K562 treated with DMSO at 1 percent for 24 hours (cell line): ENCODE measurements around the gene HOXD13. TPM values are rescaled to one million over a fixed set of nuclear protein-coding genes. Genes with fewer than 3 reads are reported as not detected.

Experiments used
- total RNA-seq: library from RNA; unstranded; fragments of 300-600 nt; gene quantifications from 2 replicates; pipeline ENCODE4 v1.2.3, GENCODE V29; 2022; ENCODE audit warnings: low read depth; ENCODE audit not compliant: insufficient read depth

Gene HOXD13
- total RNA-seq = not detected in 2 replicates

DNA sequence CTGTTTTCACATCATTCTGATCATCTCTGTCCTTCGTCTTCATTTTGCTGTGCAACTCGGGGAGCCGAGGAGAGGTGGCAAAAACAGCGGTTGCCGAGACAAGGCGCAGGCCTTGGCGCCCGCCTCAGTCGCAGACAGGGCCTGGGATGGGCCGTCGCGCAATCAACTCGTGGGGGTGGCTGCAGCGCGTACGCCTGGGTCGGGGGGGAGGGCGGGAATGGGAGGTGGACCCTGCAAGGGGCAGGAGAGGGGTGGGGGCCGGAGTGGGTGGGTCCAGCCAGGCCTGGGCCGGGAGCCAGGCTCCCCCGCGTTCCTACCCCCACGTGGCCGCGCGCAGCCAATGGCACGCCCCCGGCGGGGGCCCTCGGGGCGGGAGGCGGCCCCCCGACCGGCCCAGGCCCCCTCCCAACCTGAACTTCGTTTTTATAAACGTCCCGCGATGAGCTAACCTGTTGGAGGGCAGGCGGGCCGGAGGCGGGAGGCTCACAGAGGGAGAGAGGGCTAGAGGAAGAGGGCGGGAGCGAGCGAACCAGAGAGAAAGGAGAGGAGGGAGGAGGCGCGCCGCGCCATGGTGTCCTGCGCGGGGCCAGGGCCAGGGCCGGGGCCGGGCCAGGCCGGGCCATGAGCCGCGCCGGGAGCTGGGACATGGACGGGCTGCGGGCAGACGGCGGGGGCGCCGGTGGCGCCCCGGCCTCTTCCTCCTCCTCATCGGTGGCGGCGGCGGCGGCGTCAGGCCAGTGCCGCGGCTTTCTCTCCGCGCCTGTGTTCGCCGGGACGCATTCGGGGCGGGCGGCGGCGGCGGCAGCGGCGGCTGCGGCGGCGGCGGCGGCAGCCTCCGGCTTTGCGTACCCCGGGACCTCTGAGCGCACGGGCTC is at the start of gene HOXD13:
Gene HOXD13 (plus strand): TSS at position 452 of the 875 bp plus-strand sequence. CDS start 170 bp downstream, at position 622.

DNA sequence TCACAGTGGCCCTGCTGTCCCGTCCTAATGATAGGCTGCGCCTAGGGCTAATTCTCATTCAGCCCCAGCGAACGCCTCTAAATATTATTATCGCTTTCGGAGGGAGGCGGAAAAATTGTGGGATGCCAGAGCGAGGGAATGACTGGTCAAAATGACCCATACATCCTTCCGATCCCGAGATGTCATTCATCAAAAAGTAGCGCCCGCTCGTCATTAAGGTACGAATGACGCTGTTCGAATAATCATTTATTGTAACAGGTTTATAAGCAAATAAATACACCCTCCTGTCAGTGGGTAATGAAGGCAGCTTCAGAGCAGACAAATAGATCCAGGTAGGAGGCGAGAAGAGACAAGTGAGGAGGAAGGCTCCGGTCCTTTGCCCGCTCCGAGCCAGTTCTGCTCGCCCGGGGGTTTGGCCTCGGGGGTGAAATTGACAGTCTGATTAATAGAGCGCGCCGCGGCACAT is 8.7 kb upstream of the HOXD13 start, which contains the start of gene EVX2:
Gene EVX2 (minus strand): TSS at position 167 of the 466 bp plus-strand sequence. CDS start 186 bp downstream, outside the sequence.

DNA sequence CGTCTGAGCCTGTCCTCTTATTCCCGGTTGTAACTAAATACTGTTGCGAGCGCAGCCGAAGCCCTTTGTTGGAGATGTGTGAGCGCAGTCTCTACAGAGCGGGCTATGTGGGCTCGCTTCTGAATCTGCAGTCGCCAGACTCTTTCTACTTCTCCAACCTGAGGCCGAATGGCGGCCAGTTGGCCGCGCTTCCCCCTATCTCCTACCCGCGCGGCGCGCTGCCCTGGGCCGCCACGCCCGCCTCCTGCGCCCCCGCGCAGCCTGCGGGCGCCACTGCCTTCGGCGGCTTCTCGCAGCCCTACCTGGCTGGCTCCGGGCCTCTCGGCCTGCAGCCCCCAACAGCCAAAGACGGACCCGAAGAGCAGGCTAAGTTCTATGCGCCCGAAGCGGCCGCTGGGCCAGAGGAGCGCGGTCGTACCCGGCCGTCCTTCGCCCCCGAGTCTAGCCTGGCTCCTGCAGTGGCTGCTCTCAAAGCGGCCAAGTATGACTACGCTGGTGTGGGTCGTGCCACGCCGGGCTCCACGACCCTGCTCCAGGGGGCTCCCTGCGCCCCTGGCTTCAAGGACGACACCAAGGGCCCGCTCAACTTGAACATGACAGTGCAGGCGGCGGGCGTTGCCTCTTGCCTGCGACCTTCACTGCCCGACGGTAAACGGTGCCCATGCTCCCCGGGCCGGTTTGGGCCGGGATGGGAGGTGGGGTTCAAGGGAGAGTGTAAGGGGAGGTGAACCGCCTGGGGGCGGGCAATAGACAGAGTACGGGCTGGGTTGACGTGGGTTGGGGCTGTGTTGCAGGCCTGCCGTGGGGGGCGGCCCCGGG is 7.4 kb downstream of the HOXD13 start, which contains the start of gene HOXD12:
Gene HOXD12 (plus strand): TSS at position 68 of the 819 bp plus-strand sequence. CDS start 7 bp downstream, at position 75.

DNA sequence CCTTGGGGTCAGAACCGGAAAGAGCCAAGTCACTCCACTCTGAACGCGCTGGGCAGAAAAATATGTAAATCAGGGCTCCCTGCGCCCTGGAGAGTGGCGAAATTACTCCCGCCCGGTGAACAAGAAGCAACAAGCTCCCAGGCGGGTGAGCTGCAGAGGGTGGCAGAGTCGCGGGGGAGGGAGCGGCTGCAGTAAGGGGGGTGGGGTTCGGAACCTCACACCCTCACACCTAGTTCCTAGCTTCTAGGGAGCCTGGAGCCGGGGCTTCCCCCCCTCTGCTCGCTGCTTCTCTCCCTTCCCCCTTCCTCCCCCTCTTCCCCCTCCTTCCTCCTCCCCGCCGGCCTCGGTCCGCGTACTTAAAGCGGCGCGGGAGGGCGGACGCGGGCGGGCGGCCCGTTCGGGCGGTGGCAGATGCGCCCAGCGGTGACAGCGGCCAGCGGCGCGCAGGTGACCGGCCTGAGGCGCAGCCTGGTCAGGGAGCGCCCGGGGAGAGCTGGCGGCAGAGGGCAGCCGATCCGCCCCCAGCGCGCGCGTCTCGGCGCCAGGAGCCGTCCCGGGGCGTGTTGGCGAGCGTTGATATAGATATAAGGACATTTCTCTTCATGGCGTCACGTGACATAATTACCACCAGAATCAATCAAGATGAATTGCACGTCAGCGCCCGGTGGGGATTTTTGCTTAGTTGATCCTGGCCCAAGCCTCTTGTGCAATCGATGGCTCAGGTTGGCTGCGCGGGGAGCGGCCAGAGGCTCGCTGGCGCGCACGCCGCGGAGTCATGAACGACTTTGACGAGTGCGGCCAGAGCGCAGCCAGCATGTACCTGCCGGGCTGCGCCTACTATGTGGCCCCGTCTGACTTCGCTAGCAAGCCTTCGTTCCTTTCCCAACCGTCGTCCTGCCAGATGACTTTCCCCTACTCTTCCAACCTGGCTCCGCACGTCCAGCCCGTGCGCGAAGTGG is 14.3 kb downstream of the HOXD13 start, which contains the start of gene HOXD11:
Gene HOXD11 (plus strand): TSS at position 700 of the 959 bp plus-strand sequence. CDS start 76 bp downstream, at position 776.

DNA sequence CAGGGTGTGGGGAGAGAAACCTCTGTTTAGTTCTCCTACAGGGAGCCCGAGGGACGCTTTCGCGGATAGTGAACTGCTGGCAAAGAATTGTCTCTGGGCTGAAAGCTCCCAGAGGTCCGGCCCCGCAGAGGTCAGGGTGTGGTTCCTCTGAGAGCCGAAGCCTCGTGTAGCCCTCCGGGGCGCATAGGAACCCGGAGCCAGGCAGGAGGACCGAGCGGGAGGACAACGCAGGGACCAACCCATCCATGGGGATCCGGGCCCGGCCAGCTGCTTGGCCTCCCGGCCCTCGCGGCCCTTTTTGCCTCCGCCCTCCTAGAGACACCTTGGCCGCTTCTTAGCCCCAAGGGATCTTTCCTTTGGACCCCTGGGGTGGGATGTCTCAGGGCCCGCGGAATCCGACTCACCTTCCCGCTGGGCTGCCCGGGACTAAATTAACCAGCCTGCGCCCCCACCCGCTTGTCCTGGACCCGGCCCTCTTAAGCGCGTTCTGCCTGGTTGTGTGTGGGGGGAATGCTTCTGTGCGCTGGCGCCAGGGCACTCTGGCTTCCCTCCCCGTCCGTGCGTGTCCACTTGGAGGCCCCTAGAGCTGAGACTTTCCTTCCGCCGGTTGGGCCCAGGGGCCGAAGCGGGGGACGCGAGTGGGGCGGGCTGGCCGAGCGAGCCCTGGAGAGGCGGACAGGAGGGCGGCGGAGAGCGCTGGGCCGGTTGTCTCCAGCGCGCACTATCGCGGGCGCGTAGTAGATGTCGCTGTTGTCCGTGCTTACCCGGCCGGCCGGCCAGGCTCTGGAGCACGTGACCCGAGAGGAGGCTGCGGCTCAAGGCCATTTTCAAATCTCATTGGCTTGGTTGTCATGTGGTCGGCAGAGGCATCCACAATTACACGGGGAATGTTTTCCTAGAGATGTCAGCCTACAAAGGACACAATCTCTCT is 23.6 kb downstream of the HOXD13 start, which contains the start of gene HOXD10:
Gene HOXD10 (plus strand): TSS at position 896 of the 931 bp plus-strand sequence. CDS start 56 bp downstream, outside the sequence.

DNA sequence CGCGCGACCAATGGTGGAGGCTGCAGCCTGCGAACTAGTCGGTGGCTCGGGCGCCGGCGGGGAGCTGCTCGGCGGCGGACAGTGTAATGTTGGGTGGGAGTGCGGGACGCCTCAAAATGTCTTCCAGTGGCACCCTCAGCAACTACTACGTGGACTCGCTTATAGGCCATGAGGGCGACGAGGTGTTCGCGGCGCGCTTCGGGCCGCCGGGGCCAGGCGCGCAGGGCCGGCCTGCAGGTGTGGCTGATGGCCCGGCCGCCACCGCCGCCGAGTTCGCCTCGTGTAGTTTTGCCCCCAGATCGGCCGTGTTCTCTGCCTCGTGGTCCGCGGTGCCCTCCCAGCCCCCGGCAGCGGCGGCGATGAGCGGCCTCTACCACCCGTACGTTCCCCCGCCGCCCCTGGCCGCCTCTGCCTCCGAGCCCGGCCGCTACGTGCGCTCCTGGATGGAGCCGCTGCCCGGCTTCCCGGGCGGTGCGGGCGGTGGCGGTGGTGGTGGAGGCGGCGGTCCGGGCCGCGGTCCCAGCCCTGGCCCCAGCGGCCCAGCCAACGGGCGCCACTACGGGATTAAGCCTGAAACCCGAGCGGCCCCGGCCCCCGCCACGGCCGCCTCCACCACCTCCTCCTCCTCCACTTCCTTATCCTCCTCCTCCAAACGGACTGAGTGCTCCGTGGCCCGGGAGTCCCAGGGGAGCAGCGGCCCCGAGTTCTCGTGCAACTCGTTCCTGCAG is 30.3 kb downstream of the HOXD13 start, which contains the start of gene HOXD9:
Gene HOXD9 (plus strand): TSS at position 37 of the 728 bp plus-strand sequence. CDS start 50 bp downstream, at position 87.

DNA sequence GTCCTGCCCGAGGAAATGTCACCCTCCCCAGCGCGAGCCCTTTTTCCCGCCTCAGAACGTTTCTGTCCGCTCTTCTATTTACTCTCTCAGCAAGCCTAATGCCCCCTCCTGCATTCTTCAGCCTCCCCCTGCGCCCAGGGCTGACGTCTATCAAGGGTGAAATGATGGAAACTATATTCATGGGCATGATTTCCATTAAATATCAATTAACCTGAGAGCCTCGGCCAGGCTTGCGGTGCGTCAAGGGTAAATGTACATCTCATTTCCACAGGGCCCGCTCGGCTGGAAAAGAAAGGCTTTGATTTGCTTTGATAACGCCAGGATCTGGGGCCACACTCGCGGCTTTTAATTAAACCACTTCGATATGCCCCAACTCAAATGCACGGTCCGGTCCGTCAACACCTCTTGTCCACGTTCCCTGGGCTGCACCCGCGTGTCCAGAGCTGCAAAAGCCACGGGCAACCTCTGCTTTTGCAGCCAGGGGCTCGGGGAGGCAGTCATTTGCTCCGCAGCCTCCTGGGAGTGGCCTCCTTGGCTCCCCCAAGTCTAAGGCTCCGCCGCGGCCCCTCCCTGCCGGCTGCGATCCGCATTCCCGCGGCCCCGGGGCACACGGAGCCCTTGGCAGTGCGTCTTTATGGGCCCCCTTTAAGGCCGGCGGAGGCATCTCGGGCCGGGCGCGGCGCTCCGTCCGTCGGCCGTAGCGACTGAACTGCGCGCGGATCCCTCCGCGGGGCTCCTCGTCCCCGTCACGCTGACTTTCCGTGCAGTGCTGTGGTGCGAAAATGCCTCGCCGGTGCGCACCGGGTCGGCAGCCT is 36.7 kb downstream of the HOXD13 start, which contains the start of gene HOXD8:
Gene HOXD8 (plus strand): TSS at position 724 of the 815 bp plus-strand sequence. CDS start 662 bp downstream, outside the sequence.

Other genes with a start within 250 kb of the HOXD13 start
- gene LNPK, start 90.5 kb upstream of the HOXD13 start, total RNA-seq = 9.4 and 55.0 TPM in 2 replicates
- gene EVX2, start 8.8 kb upstream of the HOXD13 start, total RNA-seq = not detected in 2 replicates
- gene HOXD12, start 7.1 kb downstream of the HOXD13 start, total RNA-seq = not detected in 2 replicates
- gene HOXD11, start 14.6 kb downstream of the HOXD13 start, total RNA-seq = not detected in 2 replicates
- not detected in 2 replicates for gene HOXD10, start 24.1 kb downstream of the HOXD13 start, total RNA-seq
- gene HOXD9, start 30.0 kb downstream of the HOXD13 start, total RNA-seq = not detected in 2 replicates
- 0.34 and 0.78 TPM in 2 replicates for gene HOXD8, start 37.0 kb downstream of the HOXD13 start, total RNA-seq
- gene HOXD4, start 58.8 kb downstream of the HOXD13 start, total RNA-seq = not detected in 2 replicates
- gene HOXD3, start 64.6 kb downstream of the HOXD13 start, total RNA-seq = not detected in 2 replicates
- gene HOXD1, start 95.9 kb downstream of the HOXD13 start, total RNA-seq = not detected in 2 replicates
- gene MTX2, start 176.7 kb downstream of the HOXD13 start, total RNA-seq = 49.3 and 49.6 TPM in 2 replicates